HG03159 (cell line): ENCODE results near the gene CLCNKA.
"Not testable (repeated sequence)": the region's sequence is repeated elsewhere in the genome, so short reads cannot be mapped to it uniquely, and the experiment has no call there.

Source experiments
- ATAC-seq: cut with Tn5 transposase; IDR thresholded peaks from one replicate; pipeline ENCODE4 v1.9.1; 2021; ENCODE audit warnings: mild to moderate bottlenecking, moderate library complexity; ENCODE audit not compliant: unreplicated experiment

Gene CLCNKA

GRCh38 chr1:16061989-16062686 is 40.3 kb downstream of the CLCNKA start:
- not testable (repeated sequence) for ATAC-seq

GRCh38 chr1:16062687-16063075 is 40.8 kb downstream of the CLCNKA start:
- not testable (repeated sequence) for ATAC-seq

GRCh38 chr1:16063226-16063829 is 41.5 kb downstream of the CLCNKA start:
- no peak for ATAC-seq

- no peak for ATAC-seq
Measured at GRCh38 chr1:16063921-16064320, 42.1 kb downstream of the CLCNKA start.

- no peak for ATAC-seq
Measured at GRCh38 chr1:16064536-16065268, 42.9 kb downstream of the CLCNKA start.

- ATAC-seq, result no peak
Measured at GRCh38 chr1:16065269-16065576, 43.4 kb downstream of the CLCNKA start.

- ATAC-seq, result no peak
Measured at GRCh38 chr1:16066245-16066644, 44.4 kb downstream of the CLCNKA start.

GRCh38 chr1:16067127-16067768 is 45.4 kb downstream of the CLCNKA start:
- ATAC-seq, result no peak

GRCh38 chr1:16067933-16068332 is 46.1 kb downstream of the CLCNKA start:
- no peak for ATAC-seq

- no peak for ATAC-seq
Measured at GRCh38 chr1:16068356-16069270, 46.8 kb downstream of the CLCNKA start.

GRCh38 chr1:16070640-16071355 is 49.0 kb downstream of the CLCNKA start:
- ATAC-seq, result no peak

GRCh38 chr1:16071614-16072013 is 49.8 kb downstream of the CLCNKA start:
- no peak for ATAC-seq

GRCh38 chr1:16072095-16072494 is 50.3 kb downstream of the CLCNKA start:
- ATAC-seq, result no peak

GRCh38 chr1:16072616-16073484 is 51.0 kb downstream of the CLCNKA start:
- ATAC-seq, result no peak

- ATAC-seq, result no peak
Measured at GRCh38 chr1:16073490-16074119, 51.8 kb downstream of the CLCNKA start, which contains the start of gene FAM131C. FAM131C (minus strand) TSS chr1:16073651; CDS start chr1:16073442, 209 bp downstream.

- ATAC-seq, result no peak
Measured at GRCh38 chr1:16074217-16074616, 52.4 kb downstream of the CLCNKA start.

GRCh38 chr1:16075337-16076030 is 53.6 kb downstream of the CLCNKA start:
- no peak for ATAC-seq
